ENCODE measurements around the gene CTCFL.

The CTCFL gene

DNA sequence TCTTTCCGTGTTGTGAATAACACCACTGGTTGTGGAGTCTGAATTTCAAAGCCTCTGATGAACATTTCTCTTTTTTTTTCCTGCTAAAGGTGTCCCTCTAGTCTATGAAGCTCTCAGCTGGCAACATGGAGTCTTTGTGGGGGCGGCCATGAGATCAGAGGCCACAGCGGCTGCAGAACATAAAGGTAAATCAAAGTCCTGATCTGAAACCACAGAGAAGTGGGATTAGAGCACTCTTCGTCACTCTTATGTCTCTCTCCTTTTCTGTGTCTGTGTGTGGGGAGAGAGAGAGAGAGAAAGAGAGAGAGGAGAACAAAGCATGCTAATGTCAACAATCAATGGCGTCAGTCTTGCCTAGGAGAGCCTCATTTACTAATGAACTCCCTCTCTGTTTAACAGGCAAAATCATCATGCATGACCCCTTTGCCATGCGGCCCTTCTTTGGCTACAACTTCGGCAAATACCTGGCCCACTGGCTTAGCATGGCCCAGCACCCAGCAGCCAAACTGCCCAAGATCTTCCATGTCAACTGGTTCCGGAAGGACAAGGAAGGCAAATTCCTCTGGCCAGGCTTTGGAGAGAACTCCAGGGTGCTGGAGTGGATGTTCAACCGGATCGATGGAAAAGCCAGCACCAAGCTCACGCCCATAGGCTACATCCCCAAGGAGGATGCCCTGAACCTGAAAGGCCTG is 40.2 kb upstream of the CTCFL start:
- in situ Hi-C loops (cut with MboI; ENCODE audit: low sequenced_read_pairs, unreplicated experiment) = no loop called here
- TF ChIP-seq, protein P1, sequence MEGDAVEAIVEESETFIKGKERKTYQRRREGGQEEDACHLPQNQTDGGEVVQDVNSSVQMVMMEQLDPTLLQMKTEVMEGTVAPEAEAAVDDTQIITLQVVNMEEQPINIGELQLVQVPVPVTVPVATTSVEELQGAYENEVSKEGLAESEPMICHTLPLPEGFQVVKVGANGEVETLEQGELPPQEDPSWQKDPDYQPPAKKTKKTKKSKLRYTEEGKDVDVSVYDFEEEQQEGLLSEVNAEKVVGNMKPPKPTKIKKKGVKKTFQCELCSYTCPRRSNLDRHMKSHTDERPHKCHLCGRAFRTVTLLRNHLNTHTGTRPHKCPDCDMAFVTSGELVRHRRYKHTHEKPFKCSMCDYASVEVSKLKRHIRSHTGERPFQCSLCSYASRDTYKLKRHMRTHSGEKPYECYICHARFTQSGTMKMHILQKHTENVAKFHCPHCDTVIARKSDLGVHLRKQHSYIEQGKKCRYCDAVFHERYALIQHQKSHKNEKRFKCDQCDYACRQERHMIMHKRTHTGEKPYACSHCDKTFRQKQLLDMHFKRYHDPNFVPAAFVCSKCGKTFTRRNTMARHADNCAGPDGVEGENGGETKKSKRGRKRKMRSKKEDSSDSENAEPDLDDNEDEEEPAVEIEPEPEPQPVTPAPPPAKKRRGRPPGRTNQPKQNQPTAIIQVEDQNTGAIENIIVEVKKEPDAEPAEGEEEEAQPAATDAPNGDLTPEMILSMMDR (IDR thresholded peaks at IDR 0.05; ENCODE audit: borderline replicate concordance, control extremely low read depth, extremely low read depth, insufficient read depth, missing control alignments) = no peak
- DNase-seq (ENCODE audit: low spot score) = no peak

DNA sequence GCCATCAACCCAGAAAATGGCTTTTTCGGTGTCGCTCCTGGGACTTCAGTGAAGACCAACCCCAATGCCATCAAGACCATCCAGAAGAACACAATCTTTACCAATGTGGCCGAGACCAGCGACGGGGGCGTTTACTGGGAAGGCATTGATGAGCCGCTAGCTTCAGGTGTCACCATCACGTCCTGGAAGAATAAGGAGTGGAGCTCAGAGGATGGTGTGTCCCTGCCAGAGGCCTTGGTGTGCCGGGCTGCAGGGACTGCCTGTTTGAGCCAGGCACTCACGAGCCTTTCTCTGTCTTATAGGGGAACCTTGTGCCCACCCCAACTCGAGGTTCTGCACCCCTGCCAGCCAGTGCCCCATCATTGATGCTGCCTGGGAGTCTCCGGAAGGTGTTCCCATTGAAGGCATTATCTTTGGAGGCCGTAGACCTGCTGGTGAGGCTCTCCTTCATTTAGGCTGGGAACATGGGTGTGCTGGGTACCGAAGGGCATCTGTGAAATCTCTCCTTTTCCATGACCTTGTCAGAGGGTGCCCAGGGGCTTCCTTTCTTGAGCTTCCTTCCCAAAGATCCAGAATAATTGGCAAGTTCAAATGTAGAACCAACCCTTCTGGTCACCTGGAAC is 39.4 kb upstream of the CTCFL start:
- TF ChIP-seq, protein P1 (IDR thresholded peaks at IDR 0.05; ENCODE audit: borderline replicate concordance, control extremely low read depth, extremely low read depth, insufficient read depth, missing control alignments) = no peak
- in situ Hi-C loops (cut with MboI; ENCODE audit: low sequenced_read_pairs, unreplicated experiment) = no loop called here
- no peak for DNase-seq (ENCODE audit: low spot score)

DNA sequence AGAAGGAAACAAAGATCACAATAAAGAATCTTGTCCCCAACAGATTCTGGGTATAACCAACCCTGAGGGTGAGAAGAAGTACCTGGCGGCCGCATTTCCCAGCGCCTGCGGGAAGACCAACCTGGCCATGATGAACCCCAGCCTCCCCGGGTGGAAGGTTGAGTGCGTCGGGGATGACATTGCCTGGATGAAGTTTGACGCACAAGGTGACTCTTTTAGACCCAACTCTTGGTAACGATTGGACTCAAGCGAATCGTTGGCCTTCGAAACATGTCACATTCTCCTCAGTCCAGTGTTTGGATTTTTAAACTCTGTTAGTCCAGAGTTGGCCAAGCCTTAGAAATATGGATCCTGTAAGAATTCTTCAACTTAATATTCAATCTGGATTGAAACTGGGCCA is 38.6 kb upstream of the CTCFL start:
- in situ Hi-C loops (cut with MboI; ENCODE audit: low sequenced_read_pairs, unreplicated experiment) = no loop called here
- no peak for DNase-seq (ENCODE audit: low spot score)
- TF ChIP-seq, protein P1 (IDR thresholded peaks at IDR 0.05; ENCODE audit: borderline replicate concordance, control extremely low read depth, extremely low read depth, insufficient read depth, missing control alignments) = no peak

DNA sequence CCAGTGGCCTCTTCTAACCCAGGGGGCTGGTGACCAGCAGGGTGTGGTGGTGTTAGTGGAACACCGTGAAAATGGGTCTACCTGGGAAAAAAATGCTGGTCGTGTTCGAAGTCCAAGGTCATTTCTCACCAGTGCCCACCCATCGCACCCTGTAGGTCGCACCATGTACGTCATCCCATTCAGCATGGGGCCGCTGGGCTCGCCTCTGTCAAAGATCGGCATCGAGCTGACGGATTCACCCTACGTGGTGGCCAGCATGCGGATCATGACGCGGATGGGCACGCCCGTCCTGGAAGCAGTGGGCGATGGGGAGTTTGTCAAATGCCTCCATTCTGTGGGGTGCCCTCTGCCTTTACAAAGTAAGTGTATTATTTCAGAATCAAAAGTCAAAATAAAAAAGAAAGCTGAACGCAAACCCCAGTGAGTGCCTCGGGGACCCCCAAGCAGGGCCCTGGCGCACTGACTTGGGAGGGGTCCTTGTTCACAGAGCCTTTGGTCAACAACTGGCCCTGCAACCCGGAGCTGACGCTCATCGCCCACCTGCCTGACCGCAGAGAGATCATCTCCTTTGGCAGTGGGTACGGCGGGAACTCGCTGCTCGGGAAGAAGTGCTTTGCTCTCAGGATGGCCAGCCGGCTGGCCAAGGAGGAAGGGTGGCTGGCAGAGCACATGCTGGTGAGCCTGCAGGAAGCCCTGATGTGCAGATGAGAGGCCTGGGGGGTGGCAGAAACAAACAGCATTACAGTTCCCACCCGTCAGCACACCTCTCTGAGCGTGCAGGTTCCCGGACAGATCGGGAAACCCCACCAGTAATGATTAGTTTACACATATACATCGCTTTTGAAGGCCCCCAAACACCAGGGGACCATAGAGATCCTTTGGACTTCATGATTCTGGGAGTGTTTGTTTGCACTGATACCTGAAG is 37.9 kb upstream of the CTCFL start:
- no peak for DNase-seq (ENCODE audit: low spot score)
- in situ Hi-C loops (cut with MboI; ENCODE audit: low sequenced_read_pairs, unreplicated experiment) = no loop called here
- TF ChIP-seq, protein P1 (IDR thresholded peaks at IDR 0.05; ENCODE audit: borderline replicate concordance, control extremely low read depth, extremely low read depth, insufficient read depth, missing control alignments) = no peak

DNA sequence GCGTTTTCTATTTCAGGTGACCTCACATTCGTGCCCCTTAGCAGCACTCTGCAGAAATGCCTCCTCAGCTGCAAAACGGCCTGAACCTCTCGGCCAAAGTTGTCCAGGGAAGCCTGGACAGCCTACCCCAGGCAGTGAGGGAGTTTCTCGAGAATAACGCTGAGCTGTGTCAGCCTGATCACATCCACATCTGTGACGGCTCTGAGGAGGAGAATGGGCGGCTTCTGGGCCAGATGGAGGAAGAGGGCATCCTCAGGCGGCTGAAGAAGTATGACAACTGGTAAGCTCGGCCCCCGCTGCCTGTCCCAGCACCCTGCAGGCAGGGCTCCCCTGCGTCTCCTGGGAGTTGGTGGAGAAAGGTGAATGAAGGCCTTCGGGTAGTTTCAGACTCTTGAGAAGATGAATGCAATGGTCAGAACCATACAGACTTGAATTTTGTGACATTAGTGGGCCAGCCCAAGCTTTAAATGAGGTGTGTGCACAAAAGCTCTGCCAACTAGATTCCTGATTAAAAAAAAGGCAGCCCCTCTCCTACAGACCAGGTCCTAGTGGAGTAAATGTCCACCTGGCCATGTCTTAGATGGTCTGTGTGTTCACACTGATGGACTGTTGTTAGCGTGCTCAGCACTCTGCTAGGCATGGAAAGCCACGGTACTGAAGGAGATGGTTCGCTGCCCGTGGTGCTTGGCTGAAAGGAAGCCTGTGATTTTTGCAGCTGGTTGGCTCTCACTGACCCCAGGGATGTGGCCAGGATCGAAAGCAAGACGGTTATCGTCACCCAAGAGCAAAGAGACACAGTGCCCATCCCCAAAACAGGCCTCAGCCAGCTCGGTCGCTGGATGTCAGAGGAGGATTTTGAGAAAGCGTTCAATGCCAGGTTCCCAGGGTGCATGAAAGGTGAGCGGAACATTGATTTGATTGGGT is 36.7 kb upstream of the CTCFL start:
- in situ Hi-C loops (cut with MboI; ENCODE audit: low sequenced_read_pairs, unreplicated experiment) = no loop called here
- TF ChIP-seq, protein P1 (IDR thresholded peaks at IDR 0.05; ENCODE audit: borderline replicate concordance, control extremely low read depth, extremely low read depth, insufficient read depth, missing control alignments) = no peak
- DNase-seq (ENCODE audit: low spot score) = no peak

All from GM13976 (cell line).